Breast epithelium (tissue), 4 donors: ENCODE data around the gene DSTYK. TPM values are rescaled to one million over a fixed set of nuclear protein-coding genes. Genes with fewer than 3 reads are reported as not detected.

Experiments
- DNase-seq, 2 donors: peaks; one replicate each; pipeline ENCODE4 v3.0.0-alpha.2; 2019; ENCODE audit warnings: low spot score in 2 of 2
- H3K27ac ChIP-seq, 2 donors: fragments of 200-600 bp; sonication (generic) in 1 of 2; one replicate each; pipeline ENCODE4 v1.5.1; 2016 to 2019; ENCODE audit warnings: mild to moderate bottlenecking in 1 of 2
- H3K27me3 ChIP-seq, 2 donors: fragments of 200-600 bp; sonication (generic) in 1 of 2; one replicate each; pipeline versions ENCODE4 v1.5.1 to v1.6.0; 2017 to 2019; ENCODE audit warnings: control low read depth in 1 of 2, mild to moderate bottlenecking in 1 of 2
- H3K36me3 ChIP-seq: fragments of 200-600 bp; one replicate; pipeline ENCODE4 v1.5.1; 2019
- H3K4me1 ChIP-seq, 2 donors: fragments of 200-600 bp; sonication (generic); one replicate each; pipeline ENCODE4 v1.5.1; 2016 to 2019; ENCODE audit warnings: control low read depth in 1 of 2
- H3K4me3 ChIP-seq, 3 donors: fragments of 200-600 bp; sonication (generic); 1 replicate in 2 of 3; 2 replicates in 1 of 3; pipeline ENCODE4 v1.5.1; 2016 to 2019; ENCODE audit warnings: mild to moderate bottlenecking in 3 of 3, moderate library complexity in 2 of 3
- H3K9me3 ChIP-seq, 2 donors: fragments of 200-600 bp; sonication (generic) in 1 of 2; one replicate each; pipeline ENCODE4 v1.5.1; 2016 to 2019; ENCODE audit warnings: control low read depth in 1 of 2
- CTCF ChIP-seq, 3 donors: fragments of 450-650 bp; IDR thresholded peaks; one replicate each; pipeline ENCODE4 v1.5.1; 2016 to 2017; ENCODE audit warnings: antibody characterized with exemption in 3 of 3, mild to moderate bottlenecking in 3 of 3, moderate library complexity in 3 of 3
- POLR2A ChIP-seq: fragments of 450-650 bp; IDR thresholded peaks from one replicate; pipeline ENCODE4 v1.6.1; 2016; ENCODE audit warnings: antibody characterized with exemption, mild to moderate bottlenecking, moderate library complexity
- POLR2AphosphoS5 ChIP-seq, 3 donors: sonication (generic); formaldehyde crosslinking; IDR thresholded peaks; one replicate each; pipeline ENCODE4 v1.6.1; 2017; ENCODE audit warnings: antibody characterized with exemption in 3 of 3
- intact Hi-C: fragments of 100-400 bp; cut with DNase I; formaldehyde crosslinking; loops from one replicate; pipeline ENCODE4 v1.15.1; 2023; ENCODE audit warnings: low total_unique reads
- total RNA-seq, 3 donors: library from RNA; depleted of rRNA; stranded (reverse); fragments of >200 nt; gene quantifications; one replicate each; pipeline ENCODE4 v1.1.0, GENCODE V29; 2016

DSTYK gene
- total RNA-seq, 3 donors from 2014 or later = 10.2 to 19.3 (median 12.5) TPM

- no peak for DNase-seq
- no peak for TF ChIP-seq CTCF (IDR thresholded peaks at IDR 0.05)
- Histone ChIP-seq H3K9me3 (no peaks in the 10 kb centered on the region), H3K27ac (no peak overlapping the region), H3K4me1 (no peaks in the 10 kb centered on the region), H3K4me3 (no peak overlapping the region), H3K36me3 (no peaks in the 10 kb centered on the region), H3K27me3 (no peaks in the 10 kb centered on the region)
- intact Hi-C loops = no loop called here
These were observed 64.2 kb downstream of the DSTYK start for GRCh38 chr1:205147191-205147835.

- Histone ChIP-seq H3K27me3 (no peaks in the 10 kb centered on the region), H3K9me3 (no peaks in the 10 kb centered on the region), H3K4me1 (no peaks in the 10 kb centered on the region), H3K4me3 (no peak overlapping the region), H3K36me3 (no peaks in the 10 kb centered on the region), H3K27ac (no peak overlapping the region)
- no peak for TF ChIP-seq POLR2A
- TF ChIP-seq POLR2AphosphoS5 (IDR thresholded peaks at IDR 0.05) = no peak
- no peak for TF ChIP-seq CTCF (IDR thresholded peaks at IDR 0.05)
- intact Hi-C loops = no loop called here
- DNase-seq = no peak
These were observed 66.8 kb downstream of the DSTYK start for GRCh38 chr1:205144751-205145150.

DNA sequence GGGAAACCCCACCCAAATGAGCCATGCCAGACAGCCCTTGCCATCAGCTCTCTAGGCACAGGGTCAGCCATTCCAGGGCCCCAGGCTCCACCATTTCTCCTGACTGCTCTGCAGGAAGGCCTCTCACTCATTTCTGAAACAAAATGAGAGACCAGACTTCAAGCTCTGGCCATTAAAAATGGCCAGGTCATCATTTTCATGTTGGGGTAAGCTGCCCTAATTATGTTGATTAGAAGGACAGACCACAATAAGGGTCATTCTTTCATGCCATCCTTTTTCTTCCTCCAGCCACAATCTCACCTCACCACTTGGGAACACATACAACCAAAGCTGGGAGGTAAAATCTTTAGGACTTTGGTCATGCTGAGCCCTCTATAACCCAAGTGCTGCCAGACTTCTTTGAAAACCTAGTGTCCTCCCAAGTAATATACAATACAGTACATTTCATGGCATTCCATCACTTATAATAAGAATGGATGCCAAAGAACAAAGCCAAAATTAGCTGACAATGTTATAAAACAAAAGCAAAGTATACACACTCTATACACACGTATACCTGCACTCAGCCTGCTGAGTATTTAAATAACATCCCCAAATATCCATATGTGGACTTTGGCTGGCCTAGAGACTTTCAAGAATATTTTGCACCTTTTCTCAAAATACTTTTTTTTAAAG, 67.3 kb downstream of the DSTYK start:
- Histone ChIP-seq H3K27me3 (no peaks in the 10 kb centered on the region), H3K4me3 (no peak overlapping the region), H3K36me3 (no peaks in the 10 kb centered on the region), H3K4me1 (no peaks in the 10 kb centered on the region), H3K9me3 (no peaks in the 10 kb centered on the region), H3K27ac (peak overlapping the region in 1 of 2 donors; percentile 5)
- TF ChIP-seq POLR2AphosphoS5 (IDR thresholded peaks at IDR 0.05) (no peak), CTCF (IDR thresholded peaks at IDR 0.05) (no peak), POLR2A (no peak)
- DNase-seq = no peak
- intact Hi-C loops = no loop called here

DNA sequence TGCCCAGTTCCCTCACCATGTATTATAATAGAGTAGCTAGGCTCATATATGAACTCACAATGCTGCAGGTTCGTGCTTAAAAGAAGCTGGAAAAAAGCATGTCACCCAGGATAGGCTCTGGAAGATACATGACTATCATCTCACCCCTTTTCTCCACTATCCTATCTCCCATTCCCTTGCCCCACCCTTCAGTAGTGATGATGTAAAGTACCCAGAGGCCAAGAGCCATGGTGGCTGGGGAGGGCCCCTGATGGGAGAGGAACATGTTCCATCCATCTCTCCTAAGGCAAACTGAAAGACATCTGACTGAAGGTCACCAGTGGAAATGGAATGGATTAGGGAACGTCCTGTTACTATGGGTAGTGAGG, 69.4 kb downstream of the DSTYK start:
- no peak for TF ChIP-seq POLR2A
- TF ChIP-seq POLR2AphosphoS5 (IDR thresholded peaks at IDR 0.05) = no peak
- TF ChIP-seq CTCF (IDR thresholded peaks at IDR 0.05) = no peak
- Histone ChIP-seq H3K36me3 (no peaks in the 10 kb centered on the region), H3K4me1 (no peaks in the 10 kb centered on the region), H3K9me3 (no peaks in the 10 kb centered on the region), H3K27me3 (no peaks in the 10 kb centered on the region), H3K27ac (no peak overlapping the region), H3K4me3 (no peak overlapping the region)
- intact Hi-C loops = no loop called here
- no peak for DNase-seq

DNA sequence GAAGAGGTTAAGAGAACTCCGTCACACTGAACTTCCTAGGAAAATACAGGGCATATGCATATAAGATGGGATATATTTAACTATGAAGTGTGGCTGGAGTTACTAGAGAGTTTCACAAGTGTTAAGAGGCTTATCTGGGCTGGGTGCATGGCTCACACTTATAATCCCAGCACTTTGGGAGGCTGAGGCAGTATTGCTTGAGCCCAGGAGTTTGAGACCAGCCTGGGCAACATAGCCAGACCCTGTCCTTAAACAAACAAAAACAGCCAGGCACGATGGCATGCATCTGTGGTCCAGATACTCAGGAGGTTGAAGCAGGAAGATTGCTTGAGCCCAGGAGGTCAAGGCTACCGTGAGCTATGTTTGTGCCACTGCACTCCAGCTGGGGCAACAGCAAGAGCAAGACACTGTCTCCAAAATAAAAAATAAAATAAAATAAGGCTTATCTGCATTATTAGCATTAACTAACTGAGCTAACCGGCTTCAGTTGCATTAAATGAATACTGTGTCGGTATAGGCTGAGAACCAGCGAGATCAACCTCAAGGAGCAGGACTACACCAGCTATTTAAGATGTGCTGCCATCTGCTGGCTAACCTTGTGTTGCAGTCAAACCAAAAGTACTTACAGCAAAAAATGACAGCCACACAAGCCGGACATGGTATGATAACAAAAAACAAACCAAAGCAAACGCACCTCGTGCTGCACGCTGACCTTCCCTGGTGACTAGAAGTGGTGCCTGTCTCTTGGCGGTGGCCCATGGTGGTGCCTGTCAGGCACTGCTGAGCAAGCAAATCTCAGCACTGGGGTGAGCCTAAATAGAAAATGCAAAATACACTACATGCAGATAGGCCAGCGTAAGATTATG, 70.0 kb downstream of the DSTYK start:
- no peak overlapping the region for H3K27ac ChIP-seq
- intact Hi-C loops = no loop called here
- no peaks in the 10 kb centered on the region for H3K36me3 ChIP-seq
- no peak for TF ChIP-seq POLR2AphosphoS5 (IDR thresholded peaks at IDR 0.05)
- TF ChIP-seq CTCF (IDR thresholded peaks at IDR 0.05) = peak; percentile 57 to 81 (median 71)
- TF ChIP-seq POLR2A = no peak
- H3K4me3 ChIP-seq = no peak overlapping the region
- H3K4me1 ChIP-seq = no peaks in the 10 kb centered on the region
- no peaks in the 10 kb centered on the region for H3K9me3 ChIP-seq
- peak; percentile 47 to 71 for DNase-seq
- H3K27me3 ChIP-seq = no peaks in the 10 kb centered on the region
